Measurements from ENCODE around the gene IL5. TPM values are rescaled to one million over a fixed set of nuclear protein-coding genes. Genes with fewer than 3 reads are reported as not detected.
"Not testable (repeated sequence)": the region's sequence is repeated elsewhere in the genome, so short reads cannot be mapped to it uniquely, and the experiment has no call there.

IL5 gene
- total RNA-seq = not detected

DNA sequence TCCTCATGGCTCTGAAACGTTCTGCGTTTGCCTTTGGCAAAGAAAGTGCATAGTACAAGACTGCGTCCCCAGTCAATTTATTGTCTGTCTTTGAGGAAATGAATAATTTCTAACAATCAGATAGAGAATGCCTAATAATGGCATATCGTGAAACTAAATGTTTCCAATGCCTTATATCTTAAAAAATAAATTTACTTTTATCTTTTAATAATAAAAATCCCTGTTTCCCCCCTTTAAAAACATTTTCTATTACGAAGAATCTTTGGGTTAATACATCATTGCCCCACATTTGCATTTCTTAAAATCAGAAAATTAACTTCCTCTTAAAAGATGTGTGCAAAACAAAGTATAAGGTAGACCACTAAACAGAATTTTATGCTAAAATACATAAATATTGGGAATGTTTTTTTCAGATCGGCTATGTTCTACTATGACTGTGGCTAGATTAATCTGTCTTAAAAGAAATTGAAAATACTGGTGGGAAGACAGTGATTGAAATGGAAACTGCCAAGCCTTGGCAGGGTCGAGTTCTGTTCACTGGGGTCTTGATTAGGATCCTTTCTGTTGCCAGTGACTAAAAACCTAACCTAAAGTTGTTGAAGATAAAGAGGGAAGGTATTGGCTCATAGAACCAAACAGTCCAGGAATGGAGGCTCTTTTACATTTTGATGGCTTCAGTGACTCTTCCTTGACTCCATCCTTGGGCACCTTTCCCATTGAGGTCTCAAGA, at the start of gene IL5:
IL5 (minus strand) TSS at position 51 of the 730 bp plus-strand sequence; CDS start at position 7, 44 bp downstream.
- no peaks in the 10 kb centered on the region for H3K4me1 ChIP-seq
- no peak within 1 kb of the TSS for H3K9ac ChIP-seq (ENCODE audit: low read depth in 2 of 2, low read length in 2 of 2)
- intact Hi-C loops (cut with DNase I) = no loop called here
- TF ChIP-seq, protein P1, sequence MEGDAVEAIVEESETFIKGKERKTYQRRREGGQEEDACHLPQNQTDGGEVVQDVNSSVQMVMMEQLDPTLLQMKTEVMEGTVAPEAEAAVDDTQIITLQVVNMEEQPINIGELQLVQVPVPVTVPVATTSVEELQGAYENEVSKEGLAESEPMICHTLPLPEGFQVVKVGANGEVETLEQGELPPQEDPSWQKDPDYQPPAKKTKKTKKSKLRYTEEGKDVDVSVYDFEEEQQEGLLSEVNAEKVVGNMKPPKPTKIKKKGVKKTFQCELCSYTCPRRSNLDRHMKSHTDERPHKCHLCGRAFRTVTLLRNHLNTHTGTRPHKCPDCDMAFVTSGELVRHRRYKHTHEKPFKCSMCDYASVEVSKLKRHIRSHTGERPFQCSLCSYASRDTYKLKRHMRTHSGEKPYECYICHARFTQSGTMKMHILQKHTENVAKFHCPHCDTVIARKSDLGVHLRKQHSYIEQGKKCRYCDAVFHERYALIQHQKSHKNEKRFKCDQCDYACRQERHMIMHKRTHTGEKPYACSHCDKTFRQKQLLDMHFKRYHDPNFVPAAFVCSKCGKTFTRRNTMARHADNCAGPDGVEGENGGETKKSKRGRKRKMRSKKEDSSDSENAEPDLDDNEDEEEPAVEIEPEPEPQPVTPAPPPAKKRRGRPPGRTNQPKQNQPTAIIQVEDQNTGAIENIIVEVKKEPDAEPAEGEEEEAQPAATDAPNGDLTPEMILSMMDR (IDR thresholded peaks at IDR 0.05) = no peak
- no peak within 1 kb of the TSS for H3K27ac ChIP-seq
- no peaks in the 10 kb centered on the region for H3K27me3 ChIP-seq
- no peak for DNase-seq
- no peaks in the 10 kb centered on the region for H3K36me3 ChIP-seq
- no peak within 1 kb of the TSS for H3K4me3 ChIP-seq
- no peaks in the 10 kb centered on the region for H3K9me3 ChIP-seq

- no peaks in the 10 kb centered on the region for H3K27me3 ChIP-seq
- TF ChIP-seq, protein P1 (IDR thresholded peaks at IDR 0.05) = no peak
- H3K4me3 ChIP-seq = no peak overlapping the region
- peaks cover 22% of the 10 kb centered on the region for H3K36me3 ChIP-seq
- no peak overlapping the region for H3K9ac ChIP-seq (ENCODE audit: low read depth in 2 of 2, low read length in 2 of 2)
- no peaks in the 10 kb centered on the region for H3K4me1 ChIP-seq
- H3K27ac ChIP-seq = no peak overlapping the region
- intact Hi-C loops (cut with DNase I) = no loop called here
- no peak for DNase-seq
- no peaks in the 10 kb centered on the region for H3K9me3 ChIP-seq
Measured at GRCh38 chr5:132592521-132592920, 49.2 kb upstream of the IL5 start.

DNA sequence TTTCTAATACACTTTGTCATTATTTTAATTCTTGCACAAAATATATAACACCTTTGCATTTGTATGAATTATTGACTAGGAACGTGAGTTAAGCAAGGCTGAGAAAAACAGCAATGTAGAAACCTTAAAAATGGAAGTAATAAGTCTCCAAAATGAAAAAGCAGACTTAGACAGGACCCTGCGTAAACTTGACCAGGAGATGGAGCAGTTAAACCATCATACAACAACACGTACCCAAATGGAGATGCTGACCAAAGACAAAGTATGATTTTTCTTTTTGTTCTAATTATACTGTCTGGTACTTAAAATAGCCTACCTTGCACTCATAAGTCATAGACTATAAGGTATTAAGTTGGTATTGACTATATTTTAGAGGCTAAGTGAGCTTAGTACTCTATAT, 47.8 kb upstream of the IL5 start:
- Histone ChIP-seq H3K9me3 (no peaks in the 10 kb centered on the region), H3K9ac (ENCODE audit: low read depth in 2 of 2, low read length in 2 of 2) (no peak overlapping the region), H3K4me1 (no peaks in the 10 kb centered on the region), H3K27me3 (no peaks in the 10 kb centered on the region), H3K4me3 (no peak overlapping the region), H3K36me3 (peaks cover 16% of the 10 kb centered on the region), H3K27ac (no peak overlapping the region)
- no peak for DNase-seq
- intact Hi-C loops (cut with DNase I) = no loop called here
- TF ChIP-seq, protein P1 (IDR thresholded peaks at IDR 0.05) = no peak

- H3K27ac ChIP-seq = no peak overlapping the region
- no peak overlapping the region for H3K4me3 ChIP-seq
- intact Hi-C loops (cut with DNase I) = no loop called here
- no peaks in the 10 kb centered on the region for H3K9me3 ChIP-seq
- no peak for DNase-seq
- no peaks in the 10 kb centered on the region for H3K27me3 ChIP-seq
- H3K9ac ChIP-seq (ENCODE audit: low read depth in 2 of 2, low read length in 2 of 2) = no peak overlapping the region
- no peaks in the 10 kb centered on the region for H3K4me1 ChIP-seq
- H3K36me3 ChIP-seq = peaks cover 16% of the 10 kb centered on the region
- TF ChIP-seq, protein P1 (IDR thresholded peaks at IDR 0.05) = no peak
Measured at GRCh38 chr5:132589467-132589866, 46.1 kb upstream of the IL5 start.

- TF ChIP-seq, protein P1 (IDR thresholded peaks at IDR 0.05) = no peak
- intact Hi-C loops (cut with DNase I) = no loop called here
- Histone ChIP-seq H3K9ac (ENCODE audit: low read depth in 2 of 2, low read length in 2 of 2) (no peak overlapping the region), H3K36me3 (peaks cover 11% of the 10 kb centered on the region), H3K27ac (no peak overlapping the region), H3K9me3 (no peaks in the 10 kb centered on the region), H3K4me1 (no peaks in the 10 kb centered on the region), H3K27me3 (no peaks in the 10 kb centered on the region), H3K4me3 (no peak overlapping the region)
- no peak for DNase-seq
Measured at GRCh38 chr5:132586063-132586462, 42.7 kb upstream of the IL5 start.

DNA sequence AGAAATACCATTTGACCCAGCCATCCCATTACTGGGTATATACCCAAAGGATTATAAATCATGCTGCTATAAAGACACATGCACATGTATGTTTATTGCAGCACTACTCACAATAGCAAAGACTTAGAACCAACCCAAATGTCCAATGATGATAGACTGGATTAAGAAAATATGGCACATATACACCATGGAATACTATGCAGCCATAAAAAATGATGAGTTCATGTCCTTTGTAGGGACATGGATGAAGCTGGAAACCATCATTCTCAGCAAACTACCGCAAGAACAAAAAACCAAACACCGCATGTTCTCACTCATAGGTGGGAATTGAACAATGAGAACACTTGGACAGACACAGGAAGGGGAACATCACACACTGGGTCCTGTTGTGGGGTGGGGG, 41.2 kb upstream of the IL5 start:
- H3K4me3 ChIP-seq; DNase-seq; intact Hi-C loops (cut with DNase I); H3K9me3 ChIP-seq; H3K9ac ChIP-seq (ENCODE audit: low read depth in 2 of 2, low read length in 2 of 2); H3K4me1 ChIP-seq; H3K27ac ChIP-seq; H3K27me3 ChIP-seq: not testable (repeated sequence)
- peaks cover 15% of the 10 kb centered on the region for H3K36me3 ChIP-seq
